K562 (cell line): ENCODE results near the gene RGS9BP. TPM values are rescaled to one million over a fixed set of nuclear protein-coding genes. Genes with fewer than 3 reads are reported as not detected.

Source experiments
- BDP1 ChIP-seq: IDR thresholded peaks from 3 replicates; pipeline ENCODE4 v1.6.1; 2011; ENCODE audit not compliant: insufficient read length, insufficient read depth
- CBX5 ChIP-seq: IDR thresholded peaks from 2 replicates; pipeline ENCODE4 v1.6.1; 2014; ENCODE audit warnings: low read depth, borderline replicate concordance
- CCNT2 ChIP-seq: IDR thresholded peaks from 2 replicates; pipeline ENCODE4 v1.6.1; 2011; ENCODE audit warnings: borderline replicate concordance, low read depth, mild to moderate bottlenecking, moderate library complexity, mixed read lengths, low read length; ENCODE audit not compliant: insufficient read length; ENCODE audit errors: extremely low read depth
- DDX20 ChIP-seq: fragments of 450-650 bp; IDR thresholded peaks from 2 replicates; pipeline ENCODE4 v1.6.1; 2016; ENCODE audit warnings: missing genetic modification characterization, low read depth, mild to moderate bottlenecking, missing compliant biosample characterization, moderate library complexity
- EWSR1 ChIP-seq: fragments of 450-650 bp; IDR thresholded peaks from 2 replicates; pipeline ENCODE4 v1.6.1; 2018; ENCODE audit warnings: borderline replicate concordance, mild to moderate bottlenecking, low read depth, moderate library complexity; ENCODE audit not compliant: partially characterized antibody
- FOXJ3 ChIP-seq: sonication (generic); formaldehyde crosslinking; IDR thresholded peaks from 2 replicates; pipeline ENCODE4 v1.4.0; 2020; ENCODE audit warnings: mild to moderate bottlenecking, missing genetic modification reagents
- GATA2 ChIP-seq: sonication (generic); formaldehyde crosslinking; IDR thresholded peaks from 2 replicates; pipeline ENCODE4 v1.4.0; 2020; ENCODE audit warnings: mild to moderate bottlenecking, missing genetic modification reagents
- GATAD2A ChIP-seq: fragments of 450-650 bp; IDR thresholded peaks from 2 replicates; pipeline ENCODE4 v1.6.1; 2017
- LEF1 ChIP-seq: fragments of 450-650 bp; IDR thresholded peaks from 2 replicates; pipeline ENCODE4 v1.6.1; 2016; ENCODE audit warnings: mild to moderate bottlenecking
- NCOA6 ChIP-seq: fragments of 450-650 bp; IDR thresholded peaks from 2 replicates; pipeline ENCODE4 v1.6.1; 2017; ENCODE audit warnings: mild to moderate bottlenecking
- NFATC3 ChIP-seq: fragments of 450-650 bp; IDR thresholded peaks from 2 replicates; pipeline ENCODE4 v1.6.1; 2017; ENCODE audit warnings: mild to moderate bottlenecking
- STAG1 ChIP-seq: sonication (generic); formaldehyde crosslinking; IDR thresholded peaks from 2 replicates; pipeline ENCODE4 v1.5.0; 2020; ENCODE audit warnings: missing genetic modification reagents, borderline replicate concordance
- TAF1 ChIP-seq: IDR thresholded peaks from 2 replicates; pipeline ENCODE4 v1.6.1; 2011; ENCODE audit warnings: mild to moderate bottlenecking, low read length, moderate library complexity; ENCODE audit not compliant: insufficient read depth, control insufficient read depth, severe bottlenecking; ENCODE audit errors: extremely low read depth
- TAF9B ChIP-seq: fragments of 450-650 bp; IDR thresholded peaks from 2 replicates; pipeline ENCODE4 v1.6.1; 2018; ENCODE audit warnings: mild to moderate bottlenecking; ENCODE audit not compliant: partially characterized antibody
- TCF7L2 ChIP-seq: fragments of 150-350 bp; IDR thresholded peaks from 2 replicates; pipeline ENCODE4 v1.6.1; 2016; ENCODE audit warnings: low read depth, mild to moderate bottlenecking, low read length, moderate library complexity
- ZFX ChIP-seq: sonication (generic); formaldehyde crosslinking; IDR thresholded peaks from 2 replicates; pipeline ENCODE4 v1.8.0; 2022; ENCODE audit warnings: mild to moderate bottlenecking, missing genetic modification reagents, moderate library complexity
- ZNF143 ChIP-seq: sonication (generic); formaldehyde crosslinking; IDR thresholded peaks from 2 replicates; pipeline ENCODE4 v1.9.0; 2022; ENCODE audit warnings: mild to moderate bottlenecking, missing genetic modification reagents
- ZNF512 ChIP-seq: IDR thresholded peaks from 2 replicates; pipeline ENCODE4 v1.6.1; 2016; ENCODE audit warnings: missing genetic modification characterization, missing compliant biosample characterization
- ZNF561 ChIP-seq: fragments of 450-650 bp; formaldehyde crosslinking; conservative IDR thresholded peaks from 2 replicates; pipeline ENCODE4 v1.4.0; 2020; ENCODE audit warnings: mild to moderate bottlenecking, moderate library complexity
- ZNF589 ChIP-seq: fragments of 200-800 bp; sonication (Bioruptor generic); IDR thresholded peaks from 2 replicates; pipeline ENCODE4 v1.6.1; 2016; ENCODE audit warnings: low read depth, missing genetic modification characterization, missing compliant biosample characterization
- polyA plus RNA-seq, 8 experiments: library from polyadenylated mRNA; depleted of rRNA in 4 of 8; stranded (reverse) in 5 of 8; unstranded in 3 of 8; fragments of >200 nt; fragmentation: Nextera tagmentation in 2 of 8; fragmentation: Illumina TruSeq in 1 of 8; extraction: Ambion mirVana in 2 of 8; extraction: Trizol in 1 of 8; gene quantifications; 2 replicates each; pipeline versions ENCODE4 v1.2.1 to v1.2.3, GENCODE V29; 2011 to 2014; ENCODE audit warnings: inconsistent platforms in 1 of 8, missing spikeins in 1 of 8
- total RNA-seq, 7 experiments: library from RNA; depleted of rRNA in 6 of 7; stranded (reverse); fragments of >200 nt in 6 of 7; fragmentation: Illumina TruSeq in 2 of 7; extraction: Trizol in 2 of 7; gene quantifications; 2 replicates each; pipeline versions ENCODE4 v1.2.1 to v1.2.3, GENCODE V29; 2011 to 2021; ENCODE audit warnings: low replicate concordance in 1 of 7
- TF ChIP-seq, protein P1 (sequence below): fragments of 200-800 bp; sonication (Bioruptor generic); IDR thresholded peaks from 2 replicates; pipeline ENCODE4 v1.6.1; 2017; ENCODE audit warnings: missing genetic modification characterization, missing compliant biosample characterization
- TF ChIP-seq, protein P2 (sequence below): sonication (generic); formaldehyde crosslinking; IDR thresholded peaks from 2 replicates; pipeline ENCODE4 v1.8.0; 2022; ENCODE audit warnings: mild to moderate bottlenecking, low read depth, missing genetic modification reagents
- TF ChIP-seq, protein P3 (sequence below): sonication (generic); formaldehyde crosslinking; IDR thresholded peaks from 2 replicates; pipeline ENCODE4 v1.8.0; 2022; ENCODE audit warnings: missing genetic modification reagents, mild to moderate bottlenecking, borderline replicate concordance

Gene RGS9BP
- total and polyA plus RNA-seq, 9 of the 15 experiments (the other 6 are each of a cell fraction or from before 2014, with no cell fraction given) = 0.03 to 1.3 (median 0.49) TPM

GRCh38 chr19:32686847-32687475 is 11.3 kb downstream of the RGS9BP start (continued):
- TF ChIP-seq, protein P1, sequence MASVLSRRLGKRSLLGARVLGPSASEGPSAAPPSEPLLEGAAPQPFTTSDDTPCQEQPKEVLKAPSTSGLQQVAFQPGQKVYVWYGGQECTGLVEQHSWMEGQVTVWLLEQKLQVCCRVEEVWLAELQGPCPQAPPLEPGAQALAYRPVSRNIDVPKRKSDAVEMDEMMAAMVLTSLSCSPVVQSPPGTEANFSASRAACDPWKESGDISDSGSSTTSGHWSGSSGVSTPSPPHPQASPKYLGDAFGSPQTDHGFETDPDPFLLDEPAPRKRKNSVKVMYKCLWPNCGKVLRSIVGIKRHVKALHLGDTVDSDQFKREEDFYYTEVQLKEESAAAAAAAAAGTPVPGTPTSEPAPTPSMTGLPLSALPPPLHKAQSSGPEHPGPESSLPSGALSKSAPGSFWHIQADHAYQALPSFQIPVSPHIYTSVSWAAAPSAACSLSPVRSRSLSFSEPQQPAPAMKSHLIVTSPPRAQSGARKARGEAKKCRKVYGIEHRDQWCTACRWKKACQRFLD (CRISPR knock-in tag) = no peak; the same call in none of the 2 replicates
- TF ChIP-seq CCNT2 (no peak), NCOA6 (no peak), ZFX (CRISPR knock-in tag) (no peak), ZNF561 (CRISPR knock-in tag) (peak; percentile 66; the same call in 1 of the 2 replicates), NFATC3 (no peak), CBX5 (no peak), TAF1 (no peak), GATAD2A (no peak), ZNF512 (no peak), GATA2 (CRISPR knock-in tag) (no peak), DDX20 (tag) (peak; percentile 92), FOXJ3 (CRISPR knock-in tag) (no peak), LEF1 (no peak), ZNF589 (CRISPR knock-in tag) (peak; percentile 86), ZNF143 (CRISPR knock-in tag) (no peak), TCF7L2 (no peak), BDP1 (no peak), EWSR1 (no peak), STAG1 (no peak), TAF9B (no peak)
- TF ChIP-seq, protein P2, sequence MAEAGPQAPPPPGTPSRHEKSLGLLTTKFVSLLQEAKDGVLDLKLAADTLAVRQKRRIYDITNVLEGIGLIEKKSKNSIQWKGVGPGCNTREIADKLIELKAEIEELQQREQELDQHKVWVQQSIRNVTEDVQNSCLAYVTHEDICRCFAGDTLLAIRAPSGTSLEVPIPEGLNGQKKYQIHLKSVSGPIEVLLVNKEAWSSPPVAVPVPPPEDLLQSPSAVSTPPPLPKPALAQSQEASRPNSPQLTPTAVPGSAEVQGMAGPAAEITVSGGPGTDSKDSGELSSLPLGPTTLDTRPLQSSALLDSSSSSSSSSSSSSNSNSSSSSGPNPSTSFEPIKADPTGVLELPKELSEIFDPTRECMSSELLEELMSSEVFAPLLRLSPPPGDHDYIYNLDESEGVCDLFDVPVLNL (CRISPR knock-in tag) = no peak
- TF ChIP-seq, protein P3, sequence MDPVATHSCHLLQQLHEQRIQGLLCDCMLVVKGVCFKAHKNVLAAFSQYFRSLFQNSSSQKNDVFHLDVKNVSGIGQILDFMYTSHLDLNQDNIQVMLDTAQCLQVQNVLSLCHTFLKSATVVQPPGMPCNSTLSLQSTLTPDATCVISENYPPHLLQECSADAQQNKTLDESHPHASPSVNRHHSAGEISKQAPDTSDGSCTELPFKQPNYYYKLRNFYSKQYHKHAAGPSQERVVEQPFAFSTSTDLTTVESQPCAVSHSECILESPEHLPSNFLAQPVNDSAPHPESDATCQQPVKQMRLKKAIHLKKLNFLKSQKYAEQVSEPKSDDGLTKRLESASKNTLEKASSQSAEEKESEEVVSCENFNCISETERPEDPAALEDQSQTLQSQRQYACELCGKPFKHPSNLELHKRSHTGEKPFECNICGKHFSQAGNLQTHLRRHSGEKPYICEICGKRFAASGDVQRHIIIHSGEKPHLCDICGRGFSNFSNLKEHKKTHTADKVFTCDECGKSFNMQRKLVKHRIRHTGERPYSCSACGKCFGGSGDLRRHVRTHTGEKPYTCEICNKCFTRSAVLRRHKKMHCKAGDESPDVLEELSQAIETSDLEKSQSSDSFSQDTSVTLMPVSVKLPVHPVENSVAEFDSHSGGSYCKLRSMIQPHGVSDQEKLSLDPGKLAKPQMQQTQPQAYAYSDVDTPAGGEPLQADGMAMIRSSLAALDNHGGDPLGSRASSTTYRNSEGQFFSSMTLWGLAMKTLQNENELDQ = no peak
